Activated naive CD4-positive, alpha-beta T cell treated with anti-CD3 and anti-CD28 coated beads, Interleukin-2, amount 50 U/mL, for 24 hours (primary cell): Measurements from ENCODE around the gene AP1S1.

Source experiments
- H3K27ac Mint-ChIP-seq: one replicate; pipeline ENCODE4 v1.8.0; 2021; ENCODE audit warnings: mild to moderate bottlenecking, mixed read lengths
- H3K27me3 Mint-ChIP-seq: one replicate; pipeline ENCODE4 v1.8.0; 2021; ENCODE audit warnings: mixed read lengths
- H3K36me3 Mint-ChIP-seq: one replicate; pipeline ENCODE4 v1.8.0; 2021; ENCODE audit warnings: mixed read lengths
- H3K4me1 Mint-ChIP-seq: one replicate; pipeline ENCODE4 v1.8.0; 2021; ENCODE audit warnings: mixed read lengths
- H3K4me3 Mint-ChIP-seq: one replicate; pipeline ENCODE4 v1.8.0; 2021; ENCODE audit warnings: mild to moderate bottlenecking, mixed read lengths
- H3K9me3 Mint-ChIP-seq: one replicate; pipeline ENCODE4 v1.8.0; 2021; ENCODE audit warnings: mixed read lengths

The AP1S1 gene

GRCh38 chr7:101170617-101171441 lies 16.6 kb downstream of the AP1S1 start:
- Mint-ChIP-seq H3K4me1 (peaks cover 77% of the 10 kb centered on the region), H3K9me3 (no peaks in the 10 kb centered on the region), H3K36me3 (peaks cover 2% of the 10 kb centered on the region), H3K4me3 (peak overlapping the region; percentile 64), H3K27me3 (peaks cover 60% of the 10 kb centered on the region), H3K27ac (peak overlapping the region; percentile 47)

- H3K27me3 Mint-ChIP-seq = peaks cover 60% of the 10 kb centered on the region
- peaks cover 71% of the 10 kb centered on the region for H3K4me1 Mint-ChIP-seq
- no peak overlapping the region for H3K27ac Mint-ChIP-seq
- H3K9me3 Mint-ChIP-seq = no peaks in the 10 kb centered on the region
- peak overlapping the region; percentile 64 for H3K4me3 Mint-ChIP-seq
- H3K36me3 Mint-ChIP-seq = peaks cover 2% of the 10 kb centered on the region
Observed at GRCh38 chr7:101171442-101171837, 17.2 kb downstream of the AP1S1 start.

DNA sequence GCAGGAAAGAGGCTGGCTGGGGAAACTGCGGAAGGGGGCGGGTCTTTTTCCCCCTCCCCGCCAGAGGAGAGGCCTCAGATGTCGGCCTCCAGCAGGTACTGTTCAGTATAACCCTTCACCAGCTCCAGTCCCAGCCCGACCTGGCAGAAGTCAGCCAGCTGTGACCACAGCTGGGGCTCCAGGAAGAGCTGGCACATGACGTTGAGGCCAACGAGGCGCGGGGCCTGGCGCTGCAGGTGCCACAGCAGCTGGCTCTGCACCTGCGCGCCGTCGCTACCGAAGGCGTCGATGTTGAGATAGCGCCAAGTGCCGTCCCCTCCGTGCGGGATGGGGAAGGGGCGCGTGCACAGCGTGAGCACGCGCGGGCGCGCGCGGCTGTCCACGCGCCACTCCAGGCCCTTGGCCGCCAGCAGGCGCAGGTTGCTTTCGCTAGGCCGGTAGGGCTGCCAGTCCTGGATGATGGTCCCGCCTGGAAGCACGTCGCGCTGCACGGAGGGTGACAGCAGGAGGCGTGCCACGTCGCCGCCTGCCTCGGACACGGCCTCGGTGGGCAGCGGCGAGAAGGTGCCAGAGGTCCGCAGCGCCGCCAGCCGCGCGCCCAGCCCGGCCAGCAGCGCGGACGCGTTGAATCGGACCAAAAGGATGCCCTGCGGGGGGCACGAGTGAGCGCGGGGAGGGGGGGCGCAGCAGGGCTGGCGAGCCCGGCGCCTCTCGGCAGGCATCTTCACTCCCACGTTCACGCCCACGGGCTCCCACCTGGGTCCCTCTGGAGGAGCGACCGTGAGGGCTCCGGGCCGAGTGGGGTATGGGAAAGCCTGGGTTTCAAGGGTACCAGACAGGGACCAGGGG lies 18.0 kb downstream of the AP1S1 start:
- H3K4me3 Mint-ChIP-seq = peak overlapping the region; percentile 64
- peak overlapping the region; percentile 23 for H3K27ac Mint-ChIP-seq
- peaks cover 65% of the 10 kb centered on the region for H3K4me1 Mint-ChIP-seq
- H3K9me3 Mint-ChIP-seq = no peaks in the 10 kb centered on the region
- peaks cover 2% of the 10 kb centered on the region for H3K36me3 Mint-ChIP-seq
- peaks cover 64% of the 10 kb centered on the region for H3K27me3 Mint-ChIP-seq

DNA sequence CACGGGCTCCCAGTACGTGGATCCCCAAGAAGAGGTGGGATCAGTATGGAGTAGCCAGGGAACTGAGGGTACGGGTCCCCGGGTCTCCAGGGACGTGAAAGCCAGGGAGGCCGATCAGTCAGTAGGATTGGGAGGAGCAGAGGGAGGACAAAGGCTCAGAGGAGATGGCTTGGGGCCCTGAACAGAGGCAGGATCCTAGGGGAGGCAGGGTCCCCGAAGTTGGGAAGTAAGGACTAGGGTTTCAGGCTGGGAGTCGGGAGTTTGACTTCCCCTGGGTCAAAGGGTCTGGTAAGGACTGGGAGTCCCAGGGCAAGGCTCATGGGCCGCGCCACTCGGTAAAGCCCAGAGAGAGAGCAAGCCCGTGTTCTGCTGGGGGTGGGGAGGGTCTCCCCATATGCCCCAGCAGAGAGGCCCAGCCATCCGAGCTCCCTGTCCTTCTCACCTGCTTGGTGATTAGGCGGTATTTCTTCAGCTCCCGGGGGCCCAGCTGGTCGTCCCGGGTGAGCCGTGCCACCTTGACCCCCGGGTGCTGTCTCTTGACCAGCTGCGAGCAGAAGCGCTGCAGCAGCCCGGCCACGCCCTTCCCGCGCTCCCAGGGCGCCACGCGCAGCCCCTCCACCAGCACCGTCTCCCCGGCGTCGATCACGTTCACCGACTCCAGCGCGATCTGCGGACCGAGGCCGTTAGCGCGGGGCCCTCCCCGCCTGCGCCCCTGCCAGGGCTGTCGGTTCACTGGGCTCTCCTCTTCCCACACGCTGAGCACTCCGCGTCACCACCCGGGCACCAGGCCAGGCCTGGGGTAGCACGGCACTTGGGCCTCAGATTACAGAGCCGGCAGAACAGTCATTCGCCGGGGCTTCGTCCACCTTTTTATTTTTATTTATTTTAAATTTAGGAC lies 18.8 kb downstream of the AP1S1 start:
- peaks cover 66% of the 10 kb centered on the region for H3K27me3 Mint-ChIP-seq
- H3K36me3 Mint-ChIP-seq = peaks cover 2% of the 10 kb centered on the region
- no peaks in the 10 kb centered on the region for H3K9me3 Mint-ChIP-seq
- peak overlapping the region; percentile 11 for H3K4me3 Mint-ChIP-seq
- peak overlapping the region; percentile 23 for H3K27ac Mint-ChIP-seq
- H3K4me1 Mint-ChIP-seq = peaks cover 60% of the 10 kb centered on the region

GRCh38 chr7:101173752-101174244 lies 19.5 kb downstream of the AP1S1 start:
- Mint-ChIP-seq H3K27ac (peak overlapping the region; percentile 51), H3K9me3 (no peaks in the 10 kb centered on the region), H3K4me3 (peak overlapping the region; percentile 51), H3K4me1 (peaks cover 54% of the 10 kb centered on the region), H3K27me3 (peaks cover 64% of the 10 kb centered on the region), H3K36me3 (peaks cover 2% of the 10 kb centered on the region)

- peaks cover 65% of the 10 kb centered on the region for H3K27me3 Mint-ChIP-seq
Observed at GRCh38 chr7:101174322-101174854, 20.1 kb downstream of the AP1S1 start.

DNA sequence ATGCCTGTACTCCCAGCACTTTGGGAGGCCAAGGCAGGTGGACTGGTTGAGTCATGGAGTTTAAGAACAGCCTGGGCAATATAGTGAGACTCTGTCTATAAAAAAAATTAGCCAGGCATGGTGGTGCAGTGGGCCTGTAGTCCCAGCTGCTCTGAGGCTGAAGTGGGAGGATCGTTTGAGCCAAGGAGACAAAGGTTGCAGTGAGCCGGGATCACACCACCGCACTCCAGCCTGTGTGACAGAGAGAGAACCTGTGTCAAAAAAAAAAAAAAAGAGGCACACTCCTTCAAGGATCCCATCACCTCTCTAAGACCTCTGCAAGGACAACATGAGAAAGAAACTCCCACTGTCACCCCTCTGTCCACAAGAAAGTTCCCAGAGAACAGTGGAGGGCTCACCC lies 21.4 kb downstream of the AP1S1 start:
- Mint-ChIP-seq H3K4me1 (peaks cover 47% of the 10 kb centered on the region), H3K27me3 (peaks cover 61% of the 10 kb centered on the region), H3K4me3 (no peak overlapping the region), H3K27ac (no peak overlapping the region), H3K36me3 (peaks cover 2% of the 10 kb centered on the region), H3K9me3 (no peaks in the 10 kb centered on the region)

More at GRCh38 chr7:101174322-101174854, 20.1 kb downstream of the AP1S1 start:
- Mint-ChIP-seq H3K36me3 (peaks cover 2% of the 10 kb centered on the region), H3K27ac (no peak overlapping the region), H3K9me3 (no peaks in the 10 kb centered on the region), H3K4me3 (peak overlapping the region; percentile 51), H3K4me1 (peaks cover 54% of the 10 kb centered on the region)

- no peaks in the 10 kb centered on the region for H3K9me3 Mint-ChIP-seq
- H3K4me1 Mint-ChIP-seq = peaks cover 34% of the 10 kb centered on the region
- H3K27me3 Mint-ChIP-seq = peaks cover 60% of the 10 kb centered on the region
- no peak overlapping the region for H3K27ac Mint-ChIP-seq
- H3K4me3 Mint-ChIP-seq = no peak overlapping the region
- peaks cover 2% of the 10 kb centered on the region for H3K36me3 Mint-ChIP-seq
Observed at GRCh38 chr7:101177644-101178043, 23.4 kb downstream of the AP1S1 start.

- H3K4me3 Mint-ChIP-seq = peak overlapping the region; percentile 75
Observed at GRCh38 chr7:101179117-101179516, 24.8 kb downstream of the AP1S1 start.

DNA sequence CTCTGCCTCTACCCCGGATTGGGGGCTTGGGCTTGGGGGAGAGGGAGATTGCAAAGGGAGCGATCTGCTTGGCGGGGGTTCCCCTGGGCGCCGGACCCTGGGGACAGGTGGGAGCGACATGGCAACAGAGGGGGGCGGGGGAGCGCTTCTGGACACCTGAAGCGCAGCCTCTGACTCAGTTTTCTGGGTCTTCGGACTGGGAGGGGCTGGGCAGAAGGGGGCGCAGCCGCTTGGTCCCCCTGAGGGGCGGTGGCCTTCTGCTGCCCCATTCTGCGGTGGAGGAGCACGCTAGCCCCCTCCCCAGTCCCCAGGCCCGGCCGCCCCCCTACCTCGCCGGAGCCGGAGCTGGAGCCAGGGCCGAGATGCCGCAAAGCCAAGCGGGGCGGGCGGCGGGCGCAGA lies 25.4 kb downstream of the AP1S1 start:
- Mint-ChIP-seq H3K4me3 (no peak overlapping the region), H3K27me3 (peaks cover 54% of the 10 kb centered on the region), H3K4me1 (peaks cover 16% of the 10 kb centered on the region)

More at GRCh38 chr7:101179117-101179516, 24.8 kb downstream of the AP1S1 start:
- no peak overlapping the region for H3K27ac Mint-ChIP-seq
- H3K9me3 Mint-ChIP-seq = no peaks in the 10 kb centered on the region
- H3K27me3 Mint-ChIP-seq = peaks cover 55% of the 10 kb centered on the region
- no peaks in the 10 kb centered on the region for H3K36me3 Mint-ChIP-seq
- H3K4me1 Mint-ChIP-seq = peaks cover 21% of the 10 kb centered on the region

GRCh38 chr7:101180130-101180755 lies 26.0 kb downstream of the AP1S1 start, which contains the start of gene NAT16:
NAT16 (minus strand) TSS chr7:101180293; CDS start chr7:101174807, 5,486 bp downstream.
- Mint-ChIP-seq H3K9me3 (no peaks in the 10 kb centered on the region), H3K4me1 (peaks cover 12% of the 10 kb centered on the region), H3K36me3 (no peaks in the 10 kb centered on the region), H3K27me3 (peaks cover 51% of the 10 kb centered on the region), H3K27ac (no peak within 1 kb of the TSS), H3K4me3 (peak within 1 kb of the TSS; percentile 75)

More for the DNA sequence above, 25.4 kb downstream of the AP1S1 start:
- H3K36me3 Mint-ChIP-seq = no peaks in the 10 kb centered on the region
- no peaks in the 10 kb centered on the region for H3K9me3 Mint-ChIP-seq
- no peak overlapping the region for H3K27ac Mint-ChIP-seq

GRCh38 chr7:101185258-101185839 lies 31.1 kb downstream of the AP1S1 start:
- H3K27ac Mint-ChIP-seq = no peak overlapping the region
- peaks cover 4% of the 10 kb centered on the region for H3K4me1 Mint-ChIP-seq
- peaks cover 20% of the 10 kb centered on the region for H3K27me3 Mint-ChIP-seq
- no peak overlapping the region for H3K4me3 Mint-ChIP-seq
- H3K36me3 Mint-ChIP-seq = no peaks in the 10 kb centered on the region
- H3K9me3 Mint-ChIP-seq = no peaks in the 10 kb centered on the region

- H3K27ac Mint-ChIP-seq = no peak overlapping the region
- H3K27me3 Mint-ChIP-seq = peaks cover 14% of the 10 kb centered on the region
- H3K4me1 Mint-ChIP-seq = no peaks in the 10 kb centered on the region
- no peaks in the 10 kb centered on the region for H3K36me3 Mint-ChIP-seq
- no peak overlapping the region for H3K4me3 Mint-ChIP-seq
- H3K9me3 Mint-ChIP-seq = no peaks in the 10 kb centered on the region
Observed at GRCh38 chr7:101186194-101186593, 31.9 kb downstream of the AP1S1 start.

DNA sequence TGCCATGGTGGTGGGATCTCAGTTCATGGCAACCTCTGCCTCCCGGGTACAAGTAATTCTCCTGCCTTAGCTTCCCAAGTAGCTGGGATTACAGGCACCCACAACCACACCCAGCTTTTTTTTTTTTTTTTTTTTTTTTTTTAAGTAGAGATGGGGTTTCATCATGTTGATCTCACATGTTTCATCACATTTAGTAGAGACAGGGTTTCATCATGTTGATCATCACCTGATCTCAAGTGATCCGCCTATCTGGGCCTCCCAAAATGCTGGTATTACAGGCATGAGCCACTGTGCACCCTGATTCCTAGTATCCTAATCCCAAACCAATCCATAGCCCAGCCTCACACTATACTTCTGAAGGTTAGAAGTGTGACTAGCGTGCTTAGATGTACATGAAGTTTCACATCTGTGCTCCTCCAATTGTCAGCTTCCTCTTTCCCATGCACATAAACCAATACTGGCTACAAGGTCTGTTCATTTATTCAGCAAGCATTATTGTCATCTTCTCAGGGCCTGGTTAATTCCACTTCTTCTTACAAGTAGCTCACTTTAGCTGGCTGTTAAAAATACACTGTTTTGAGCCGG lies 32.7 kb downstream of the AP1S1 start:
- Mint-ChIP-seq H3K9me3 (no peaks in the 10 kb centered on the region), H3K36me3 (no peaks in the 10 kb centered on the region), H3K4me3 (no peak overlapping the region), H3K27me3 (peaks cover 13% of the 10 kb centered on the region), H3K4me1 (no peaks in the 10 kb centered on the region), H3K27ac (no peak overlapping the region)
